K562 (cell line): ENCODE results near the gene MAP3K20. TPM values are rescaled to one million over a fixed set of nuclear protein-coding genes. Genes with fewer than 3 reads are reported as not detected.

Experiments
- BCL6 ChIP-seq: fragments of 250-450 bp; sonication (Bioruptor Pico); IDR thresholded peaks from 2 replicates; pipeline ENCODE4 v1.4.0; 2020
- CC2D1A ChIP-seq: fragments of 450-650 bp; IDR thresholded peaks from 2 replicates; pipeline ENCODE4 v1.6.1; 2017; ENCODE audit warnings: mild to moderate bottlenecking
- CREM ChIP-seq: IDR thresholded peaks from 2 replicates; pipeline ENCODE4 v1.6.1; 2014; ENCODE audit warnings: antibody characterized with exemption, low read depth
- EWSR1 ChIP-seq: fragments of 450-650 bp; IDR thresholded peaks from 2 replicates; pipeline ENCODE4 v1.6.1; 2018; ENCODE audit warnings: borderline replicate concordance, mild to moderate bottlenecking, low read depth, moderate library complexity; ENCODE audit not compliant: partially characterized antibody
- HCFC1 ChIP-seq: IDR thresholded peaks from 2 replicates; pipeline ENCODE4 v1.6.1; 2012; ENCODE audit warnings: low read depth, low read length, improper control_type of control experiment
- JUN ChIP-seq, 2 experiments: sonication (generic) in 1 of 2; formaldehyde crosslinking in 1 of 2; IDR thresholded peaks; 2 replicates each; pipeline versions ENCODE4 v1.6.1 to v1.8.0; 2012 to 2022; ENCODE audit warnings: borderline replicate concordance in 2 of 2, mild to moderate bottlenecking in 2 of 2, improper control_type of control experiment in 1 of 2, low read depth in 1 of 2, low read length in 1 of 2, missing genetic modification reagents in 1 of 2
- KHSRP ChIP-seq: fragments of 450-650 bp; IDR thresholded peaks from 2 replicates; pipeline ENCODE4 v1.6.1; 2017
- MLX ChIP-seq, 2 experiments: fragments of 450-650 bp in 1 of 2; sonication (generic) in 1 of 2; formaldehyde crosslinking; conservative IDR thresholded peaks; 2 replicates each; pipeline versions ENCODE4 v1.4.0 to v1.8.1; 2020 to 2022; ENCODE audit warnings: mild to moderate bottlenecking in 1 of 2, missing genetic modification reagents in 1 of 2
- NCOA4 ChIP-seq: fragments of 450-650 bp; IDR thresholded peaks from 2 replicates; pipeline ENCODE4 v1.6.1; 2018; ENCODE audit warnings: mild to moderate bottlenecking; ENCODE audit not compliant: partially characterized antibody
- PRDM10 ChIP-seq: fragments of 450-650 bp; IDR thresholded peaks from 2 replicates; pipeline ENCODE4 v1.6.1; 2018; ENCODE audit not compliant: partially characterized antibody
- RBM22 ChIP-seq: fragments of 200-400 bp; formaldehyde crosslinking; IDR thresholded peaks from 2 replicates; pipeline ENCODE4 v1.6.1; 2018; ENCODE audit warnings: low read length, low read depth; ENCODE audit not compliant: poor library complexity, severe bottlenecking
- TEAD1 ChIP-seq, 2 experiments: fragments of 450-650 bp in 1 of 2; sonication (generic) in 1 of 2; formaldehyde crosslinking; IDR thresholded peaks; 2 replicates each; pipeline versions ENCODE4 v1.4.0 to v1.8.0; 2020 to 2022; ENCODE audit warnings: mild to moderate bottlenecking in 2 of 2, missing genetic modification reagents in 1 of 2
- TOE1 ChIP-seq, 2 experiments: fragments of 450-650 bp in 1 of 2; sonication (generic) in 1 of 2; formaldehyde crosslinking in 1 of 2; IDR thresholded peaks; 2 replicates each; pipeline versions ENCODE4 v1.7.1 to v1.8.0; 2016 to 2022; ENCODE audit warnings: borderline replicate concordance in 2 of 2, mild to moderate bottlenecking in 2 of 2, antibody characterized with exemption in 1 of 2, inconsistent platforms in 1 of 2, low read depth in 1 of 2, missing genetic modification reagents in 1 of 2, moderate library complexity in 1 of 2
- USF1 ChIP-seq: sonication (generic); formaldehyde crosslinking; IDR thresholded peaks from 2 replicates; pipeline ENCODE4 v1.9.0; 2022; ENCODE audit warnings: mild to moderate bottlenecking, missing genetic modification reagents
- XRCC5 ChIP-seq: fragments of 200-400 bp; formaldehyde crosslinking; IDR thresholded peaks from 2 replicates; pipeline ENCODE4 v1.6.1; 2017; ENCODE audit warnings: low read depth, mild to moderate bottlenecking, low read length
- ZBTB26 ChIP-seq: fragments of 450-650 bp; formaldehyde crosslinking; IDR thresholded peaks from 2 replicates; pipeline ENCODE4 v1.4.0; 2022; ENCODE audit warnings: missing genetic modification characterization
- ZFP1 ChIP-seq: fragments of 450-650 bp; formaldehyde crosslinking; IDR thresholded peaks from 2 replicates; pipeline ENCODE4 v1.4.0; 2020; ENCODE audit warnings: mild to moderate bottlenecking, mixed read lengths
- ZNF124 ChIP-seq: sonication (generic); formaldehyde crosslinking; IDR thresholded peaks from 2 replicates; pipeline ENCODE4 v1.8.1; 2022; ENCODE audit warnings: missing genetic modification reagents
- ZNF561 ChIP-seq: fragments of 450-650 bp; formaldehyde crosslinking; conservative IDR thresholded peaks from 2 replicates; pipeline ENCODE4 v1.4.0; 2020; ENCODE audit warnings: mild to moderate bottlenecking, moderate library complexity
- polyA plus RNA-seq, 8 experiments: library from polyadenylated mRNA; depleted of rRNA in 4 of 8; stranded (reverse) in 5 of 8; unstranded in 3 of 8; fragments of >200 nt; fragmentation: Nextera tagmentation in 2 of 8; fragmentation: Illumina TruSeq in 1 of 8; extraction: Ambion mirVana in 2 of 8; extraction: Trizol in 1 of 8; gene quantifications; 2 replicates each; pipeline versions ENCODE4 v1.2.1 to v1.2.3, GENCODE V29; 2011 to 2014; ENCODE audit warnings: inconsistent platforms in 1 of 8, missing spikeins in 1 of 8
- total RNA-seq, 7 experiments: library from RNA; depleted of rRNA in 6 of 7; stranded (reverse); fragments of >200 nt in 6 of 7; fragmentation: Illumina TruSeq in 2 of 7; extraction: Trizol in 2 of 7; gene quantifications; 2 replicates each; pipeline versions ENCODE4 v1.2.1 to v1.2.3, GENCODE V29; 2011 to 2021; ENCODE audit warnings: low replicate concordance in 1 of 7

Gene MAP3K20
- total and polyA plus RNA-seq, 9 of the 15 experiments (the other 6 are each of a cell fraction or from before 2014, with no cell fraction given), result 9.8 to 34.2 (median 27.3) TPM

- TF ChIP-seq JUN (IDR thresholded peaks at IDR 0.05; ENCODE audit: borderline replicate concordance, low read depth, low read length), result no peak
- no peak for TF ChIP-seq JUN (CRISPR knock-in tag; IDR thresholded peaks at IDR 0.05; ENCODE audit: borderline replicate concordance)
- no peak for TF ChIP-seq ZBTB26
- TF ChIP-seq ZFP1 (CRISPR knock-in tag), result no peak
- no peak for TF ChIP-seq EWSR1
- TF ChIP-seq KHSRP, result no peak
- no peak for TF ChIP-seq USF1
- TF ChIP-seq PRDM10, result no peak
- peak; percentile 56; the same call in 1 of the 2 replicates for TF ChIP-seq CC2D1A
- no peak for TF ChIP-seq MLX (CRISPR knock-in tag; conservative IDR thresholded peaks at IDR 0.05)
- 0 out of 2 replicates have a peak, but pooled peaks have one; percentile 65 for TF ChIP-seq XRCC5
- no peak for TF ChIP-seq TOE1 (IDR thresholded peaks at IDR 0.05; ENCODE audit: borderline replicate concordance)
- no peak for TF ChIP-seq TOE1 (CRISPR knock-in tag; IDR thresholded peaks at IDR 0.05; ENCODE audit: borderline replicate concordance, low read depth)
- TF ChIP-seq HCFC1, result 0 out of 2 replicates have a peak, but pooled peaks have one; percentile 14
- 0 out of 2 replicates have a peak, but pooled peaks have one; percentile 52 for TF ChIP-seq CREM
- TF ChIP-seq RBM22, result no peak
- peak; percentile 96 to 99 for TF ChIP-seq TEAD1 (CRISPR knock-in tag; IDR thresholded peaks at IDR 0.05)
- TF ChIP-seq BCL6 (CRISPR knock-in tag), result no peak
- TF ChIP-seq NCOA4, result no peak
- no peak for TF ChIP-seq ZNF561
- no peak for TF ChIP-seq ZNF124 (CRISPR knock-in tag)
Measured at GRCh38 chr2:173027181-173028128, 48.2 kb upstream of the MAP3K20 start (continued).
